Spleen (tissue), 7 donors: ENCODE data around the gene ACACA.

Experiments
- POLR2AphosphoS5 ChIP-seq, 3 donors: sonication (generic); formaldehyde crosslinking; IDR thresholded peaks; one replicate each; pipeline ENCODE4 v1.5.1; 2017; ENCODE audit warnings: antibody characterized with exemption in 3 of 3
- TF ChIP-seq, protein P1 (sequence below), 11 experiments: fragments of 200-600 bp in 7 of 11; fragments of 450-650 bp in 4 of 11; sonication (generic) in 4 of 11; IDR thresholded peaks in 8 of 11; conservative IDR thresholded peaks in 3 of 11; 1 replicate in 7 of 11; 2 replicates in 4 of 11; pipeline versions ENCODE4 v1.4.0 to v1.8.0; 2016 to 2021; ENCODE audit warnings: antibody characterized with exemption in 11 of 11, inconsistent platforms in 4 of 11, mild to moderate bottlenecking in 1 of 11
- donor health status: DM: no; HTN: no; CAD: no; lungs with moderate emphysema.
- donor health status: DM: no; HTN: no; CAD: no.
- donor health status: DM: no; HTN: no; CAD: no.

DNA sequence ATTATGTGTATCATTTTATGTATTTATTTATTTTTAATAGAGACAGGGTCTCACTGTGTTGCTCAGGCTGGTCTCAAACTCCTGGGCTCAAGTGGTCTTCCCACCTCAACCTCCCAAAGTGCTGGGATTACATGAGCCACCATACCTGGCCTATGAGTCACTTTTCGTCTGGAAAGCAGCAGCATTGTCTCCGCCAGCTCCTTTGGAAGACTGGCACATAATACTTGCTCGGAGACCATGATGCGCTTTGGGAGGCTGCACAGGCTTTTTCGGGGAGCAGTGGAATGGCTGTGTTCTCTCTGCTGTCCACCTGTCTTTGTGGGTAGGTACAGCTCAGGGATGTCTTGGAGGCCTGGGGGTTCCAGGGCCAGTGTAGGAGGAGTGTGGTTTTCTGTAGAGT, 355.7 kb downstream of the ACACA start:
- TF ChIP-seq POLR2AphosphoS5 (IDR thresholded peaks at IDR 0.05) = no peak
- TF ChIP-seq, protein P1, sequence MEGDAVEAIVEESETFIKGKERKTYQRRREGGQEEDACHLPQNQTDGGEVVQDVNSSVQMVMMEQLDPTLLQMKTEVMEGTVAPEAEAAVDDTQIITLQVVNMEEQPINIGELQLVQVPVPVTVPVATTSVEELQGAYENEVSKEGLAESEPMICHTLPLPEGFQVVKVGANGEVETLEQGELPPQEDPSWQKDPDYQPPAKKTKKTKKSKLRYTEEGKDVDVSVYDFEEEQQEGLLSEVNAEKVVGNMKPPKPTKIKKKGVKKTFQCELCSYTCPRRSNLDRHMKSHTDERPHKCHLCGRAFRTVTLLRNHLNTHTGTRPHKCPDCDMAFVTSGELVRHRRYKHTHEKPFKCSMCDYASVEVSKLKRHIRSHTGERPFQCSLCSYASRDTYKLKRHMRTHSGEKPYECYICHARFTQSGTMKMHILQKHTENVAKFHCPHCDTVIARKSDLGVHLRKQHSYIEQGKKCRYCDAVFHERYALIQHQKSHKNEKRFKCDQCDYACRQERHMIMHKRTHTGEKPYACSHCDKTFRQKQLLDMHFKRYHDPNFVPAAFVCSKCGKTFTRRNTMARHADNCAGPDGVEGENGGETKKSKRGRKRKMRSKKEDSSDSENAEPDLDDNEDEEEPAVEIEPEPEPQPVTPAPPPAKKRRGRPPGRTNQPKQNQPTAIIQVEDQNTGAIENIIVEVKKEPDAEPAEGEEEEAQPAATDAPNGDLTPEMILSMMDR (IDR thresholded peaks at IDR 0.05 in 8 of 11, conservative IDR thresholded peaks at IDR 0.05 in 3 of 11) = no peak
